ENCODE data around the gene UFC1.

Gene UFC1

DNA sequence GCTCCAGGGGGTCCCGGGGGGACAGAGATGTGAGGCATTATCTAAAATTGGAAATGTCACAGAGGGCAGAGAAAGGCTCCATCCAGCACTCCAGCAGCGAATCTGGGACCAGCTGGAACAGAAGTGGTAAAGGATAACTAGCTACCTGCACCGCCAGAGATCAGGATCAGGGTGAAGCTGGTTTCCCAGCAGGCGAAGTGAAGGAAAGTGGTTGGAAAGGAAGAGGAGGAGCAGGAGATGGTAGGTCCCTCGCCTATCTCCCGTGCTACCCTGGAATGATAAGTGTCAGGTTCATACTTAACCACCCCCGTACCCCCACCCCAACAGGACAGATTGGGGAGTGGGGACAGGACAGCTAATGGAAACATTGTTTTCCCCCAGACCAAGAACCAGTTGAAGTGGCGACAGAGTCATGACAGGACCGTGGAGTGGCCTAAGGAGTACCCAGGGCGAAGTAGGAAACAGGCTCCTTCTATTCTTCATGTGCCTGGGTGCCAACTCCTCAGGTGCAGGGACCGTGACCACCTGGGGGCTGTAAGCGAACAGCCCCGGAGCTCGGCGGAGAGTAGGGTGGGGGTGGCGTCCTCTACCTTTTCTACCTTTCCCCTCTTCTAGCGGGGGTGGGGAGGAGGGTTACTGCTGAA is 22.8 kb downstream of the UFC1 start:
- TF ChIP-seq Cebpa-rat (IDR thresholded peaks at IDR 0.05) = no peak
- Histone ChIP-seq H3K27ac (peak overlapping the region; percentile 79 to 92 (median 83)), H3K4me3 (peak overlapping the region; percentile 78 to 92 (median 84)), H3K9ac (peak overlapping the region; percentile 81 to 94 (median 86)), H4K20me1 (peaks cover 0 to 7% (median 0%) of the 10 kb centered on the region in 11 experiments; a peak in 3 of 22 replicates), H3K27me3 (no peaks in the 10 kb centered on the region), H3K4me2 (peak overlapping the region; percentile 85 to 99 (median 98)), H3K4me1 (peaks cover 46 to 66% (median 56%) of the 10 kb centered on the region in 10 experiments), H3K36me3 (peaks cover 41 to 46% (median 45%) of the 10 kb centered on the region in 11 experiments), H3K9me3 (replicated peaks in 1 of 11) (no peaks in the 10 kb centered on the region)

DNA sequence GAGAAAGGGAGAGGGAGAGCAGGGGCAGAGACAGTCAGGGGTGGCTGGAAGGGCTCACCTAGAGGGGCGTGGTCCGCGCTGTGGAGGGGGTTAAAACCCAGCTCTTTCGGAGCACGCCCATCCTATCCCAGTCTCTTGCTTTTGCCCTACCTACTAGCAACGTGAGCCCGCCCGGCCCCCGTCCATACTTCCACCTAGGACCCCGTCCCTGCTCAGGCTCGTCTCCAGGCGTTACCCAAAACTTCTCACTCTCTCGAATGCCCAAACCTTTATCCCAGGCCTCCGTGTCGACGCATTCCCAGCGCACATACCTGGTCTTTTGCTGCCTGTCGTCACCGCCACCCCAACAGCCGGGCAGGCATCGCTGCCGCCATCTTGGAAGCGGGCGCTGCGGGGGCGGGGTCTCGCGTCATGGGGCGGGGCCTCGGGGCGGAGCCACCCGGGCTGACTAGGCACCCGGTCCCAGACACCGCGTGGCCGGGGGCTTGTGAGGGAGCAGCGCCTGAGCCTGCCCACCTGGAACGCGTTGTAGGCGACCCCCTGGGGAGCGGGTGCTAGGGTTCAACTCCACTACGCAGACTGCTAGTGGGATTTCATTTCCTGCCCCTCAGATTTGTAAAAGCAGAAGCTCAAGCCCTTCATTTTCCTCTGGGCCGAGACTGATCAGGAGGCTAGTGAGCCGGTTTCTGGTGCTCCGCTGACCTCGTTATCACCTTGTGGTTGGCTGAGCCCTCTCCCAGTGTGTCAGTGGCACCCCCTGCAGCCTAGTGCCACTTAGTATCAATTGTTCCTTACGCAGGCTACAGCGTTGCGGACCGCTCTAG is 23.5 kb downstream of the UFC1 start, which contains the start of gene B4GALT3:
Gene B4GALT3, minus strand, starts transcription at position 396 of the 824 bp plus-strand sequence. CDS start 1,447 bp downstream, outside the sequence.
- H3K4me1 ChIP-seq = peaks cover 54 to 74% (median 63%) of the 10 kb centered on the region in 10 experiments
- H3K9ac ChIP-seq = peak within 1 kb of the TSS; percentile 81 to 94 (median 86)
- H3K27ac ChIP-seq = peak within 1 kb of the TSS; percentile 79 to 92 (median 83)
- TF ChIP-seq Cebpa-rat (IDR thresholded peaks at IDR 0.05) = no peak
- H3K36me3 ChIP-seq = peaks cover 34 to 39% (median 37%) of the 10 kb centered on the region in 11 experiments
- H3K4me2 ChIP-seq = peak within 1 kb of the TSS; percentile 85 to 99 (median 98)
- no peaks in the 10 kb centered on the region for H3K27me3 ChIP-seq
- peaks cover 0 to 7% (median 0%) of the 10 kb centered on the region in 11 experiments; a peak in 2 of 22 replicates for H4K20me1 ChIP-seq
- no peaks in the 10 kb centered on the region for H3K9me3 ChIP-seq (replicated peaks in 1 of 11)
- peak within 1 kb of the TSS; percentile 78 to 92 (median 84) for H3K4me3 ChIP-seq

DNA sequence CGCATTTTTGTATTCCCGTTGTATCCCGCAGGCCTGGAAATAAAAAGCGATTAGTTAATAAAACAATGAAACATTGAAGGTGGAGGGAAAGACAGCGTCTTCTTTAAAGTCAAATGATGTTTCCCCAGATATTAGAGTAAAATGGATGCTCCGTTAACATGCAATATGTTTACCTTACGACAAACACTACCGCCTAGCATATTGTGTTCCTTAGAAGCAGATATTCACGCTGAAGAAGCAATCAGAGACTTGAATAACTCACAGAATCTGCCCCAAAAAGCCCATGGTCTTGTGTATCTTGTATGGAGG is 24.1 kb downstream of the UFC1 start:
- Histone ChIP-seq H3K36me3 (peaks cover 28 to 33% (median 32%) of the 10 kb centered on the region in 11 experiments), H3K27ac (peak overlapping the region; percentile 79 to 92 (median 83)), H3K27me3 (no peaks in the 10 kb centered on the region), H3K9me3 (replicated peaks in 1 of 11) (no peaks in the 10 kb centered on the region), H4K20me1 (peaks cover 0 to 7% (median 0%) of the 10 kb centered on the region in 11 experiments; a peak in 2 of 22 replicates), H3K4me1 (peaks cover 59 to 79% (median 69%) of the 10 kb centered on the region in 10 experiments), H3K4me2 (peak overlapping the region; percentile 85 to 99 (median 98)), H3K9ac (peak overlapping the region; percentile 81 to 94 (median 86)), H3K4me3 (peak overlapping the region; percentile 78 to 92 (median 84))
- no peak for TF ChIP-seq Cebpa-rat (IDR thresholded peaks at IDR 0.05)

DNA sequence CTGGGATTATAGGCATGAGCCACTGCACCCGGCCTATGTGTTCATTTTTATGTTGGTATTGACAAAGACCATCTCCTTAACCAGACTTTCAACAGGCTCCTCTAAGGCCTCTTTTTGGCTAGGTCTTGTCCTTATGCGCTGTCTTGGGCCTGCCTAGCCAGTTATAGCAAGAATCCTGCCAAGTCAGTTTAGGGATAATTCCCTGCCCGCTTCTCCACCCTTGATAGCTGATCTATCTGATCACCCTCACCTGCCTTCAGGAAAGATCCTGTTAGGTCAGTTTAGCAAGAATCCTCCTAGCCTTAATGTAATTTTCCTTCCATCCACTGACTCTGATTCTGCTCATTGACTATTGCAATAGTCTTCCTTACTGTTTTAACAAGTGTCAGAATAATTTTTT is 25.9 kb downstream of the UFC1 start:
- Histone ChIP-seq H4K20me1 (peaks cover 0 to 7% (median 0%) of the 10 kb centered on the region in 11 experiments; a peak in 2 of 22 replicates), H3K36me3 (peaks cover 10 to 15% (median 14%) of the 10 kb centered on the region in 11 experiments), H3K27ac (peak overlapping the region in 1 of 11 experiments; percentile 81; a peak in 2 of 22 replicates), H3K9me3 (replicated peaks in 1 of 11) (no peaks in the 10 kb centered on the region), H3K4me1 (peaks cover 77 to 90% (median 84%) of the 10 kb centered on the region in 10 experiments), H3K9ac (no peak overlapping the region), H3K4me3 (no peak overlapping the region), H3K4me2 (peak overlapping the region in 4 of 11 experiments; percentile 96 to 98 (median 98); a peak in 5 of 22 replicates), H3K27me3 (no peaks in the 10 kb centered on the region)
- no peak for TF ChIP-seq Cebpa-rat (IDR thresholded peaks at IDR 0.05)

DNA sequence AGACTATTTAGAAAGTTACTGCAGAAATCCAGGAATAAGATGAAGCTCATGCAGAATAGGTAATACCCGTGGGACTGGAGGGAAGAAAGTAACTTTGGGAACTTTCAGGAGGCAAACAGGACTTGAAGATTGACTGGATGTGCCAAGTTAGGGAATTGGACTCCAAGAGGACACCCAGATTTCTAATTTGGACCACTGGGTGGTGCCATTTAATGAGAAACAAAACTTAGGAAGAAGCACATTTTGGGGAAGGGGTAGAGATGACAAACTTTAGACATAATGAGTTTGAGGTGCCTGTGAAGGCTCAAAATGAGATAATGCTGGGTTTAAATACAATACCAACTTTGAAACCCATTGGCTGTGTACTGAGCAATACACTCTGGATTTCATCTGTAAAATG is 26.9 kb downstream of the UFC1 start:
- no peak for TF ChIP-seq Cebpa-rat (IDR thresholded peaks at IDR 0.05)

DNA sequence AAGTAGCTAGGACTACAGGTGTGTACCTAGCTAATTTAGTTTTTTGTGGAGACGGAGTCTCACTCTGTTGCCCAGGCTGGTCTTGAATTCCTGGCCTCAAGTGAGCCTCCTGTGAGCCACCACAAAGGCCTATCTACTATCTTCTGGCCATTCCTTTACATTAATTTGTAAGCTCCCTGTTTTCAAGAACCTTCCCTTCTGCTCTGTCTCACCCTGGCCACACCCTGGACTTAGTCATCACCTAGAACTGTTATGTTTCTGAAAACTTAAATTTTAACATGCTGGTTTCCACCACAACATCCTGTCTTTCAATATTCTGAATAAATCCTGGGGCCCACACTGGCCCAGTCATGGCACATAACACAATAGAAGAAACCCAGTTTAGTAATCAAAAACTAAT is 28.4 kb downstream of the UFC1 start:
- Histone ChIP-seq H3K4me1 (peaks cover 80 to 95% (median 91%) of the 10 kb centered on the region in 10 experiments), H3K36me3 (no peaks in the 10 kb centered on the region), H3K9ac (peak overlapping the region in 7 of 11 experiments; percentile 8 to 77 (median 65); a peak in 12 of 22 replicates), H3K4me2 (peak overlapping the region; percentile 31 to 95 (median 81)), H4K20me1 (no peaks in the 10 kb centered on the region), H3K27me3 (no peaks in the 10 kb centered on the region), H3K27ac (peak overlapping the region in 10 of 11 experiments; percentile 13 to 99 (median 96); a peak in 19 of 22 replicates), H3K4me3 (peak overlapping the region in 2 of 10 experiments; percentile 25 to 41; a peak in 4 of 20 replicates), H3K9me3 (replicated peaks in 1 of 11) (no peaks in the 10 kb centered on the region)
- TF ChIP-seq Cebpa-rat (IDR thresholded peaks at IDR 0.05) = no peak

More for the DNA sequence above, 26.9 kb downstream of the UFC1 start:
- Histone ChIP-seq H3K9ac (peak overlapping the region in 1 of 11 experiments; percentile 65; a peak in 2 of 22 replicates), H3K4me3 (no peak overlapping the region), H3K27me3 (no peaks in the 10 kb centered on the region), H3K9me3 (replicated peaks in 1 of 11) (no peaks in the 10 kb centered on the region), H3K36me3 (peaks cover under 1 to 6% (median 4%) of the 10 kb centered on the region in 11 experiments; a peak in 19 of 22 replicates), H4K20me1 (peaks cover 0 to 7% (median 0%) of the 10 kb centered on the region in 11 experiments; a peak in 1 of 22 replicates), H3K4me1 (peaks cover 78 to 92% (median 88%) of the 10 kb centered on the region in 10 experiments), H3K27ac (peak overlapping the region in 5 of 11 experiments; percentile 65 to 99 (median 96); a peak in 8 of 22 replicates), H3K4me2 (peak overlapping the region in 5 of 11 experiments; percentile 31 to 95 (median 81); a peak in 8 of 22 replicates)

DNA sequence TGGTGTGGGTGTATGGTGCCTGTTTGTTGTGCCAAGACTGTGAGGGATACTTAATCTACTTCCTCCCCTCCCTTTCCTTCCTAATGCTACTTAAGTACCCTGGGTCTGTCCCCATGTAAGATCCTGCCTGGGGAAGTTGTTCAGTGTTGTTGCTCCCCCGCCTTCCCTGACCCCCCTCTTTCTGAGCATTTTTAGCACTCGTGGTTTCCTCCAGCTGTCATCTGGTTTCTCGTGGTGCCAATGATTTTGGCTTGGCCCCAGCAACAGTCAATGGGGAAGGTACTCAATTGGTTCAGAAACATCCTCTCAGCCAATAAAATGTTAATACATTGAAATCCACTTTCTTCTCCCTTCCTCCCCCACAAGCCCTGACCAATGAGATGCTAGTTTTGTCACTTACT is 31.5 kb downstream of the UFC1 start:
- no peaks in the 10 kb centered on the region for H3K27me3 ChIP-seq
- H3K9ac ChIP-seq = peak overlapping the region; percentile 68 to 85 (median 80); a peak in 21 of 22 replicates
- no peaks in the 10 kb centered on the region for H3K36me3 ChIP-seq
- no peaks in the 10 kb centered on the region for H3K9me3 ChIP-seq (replicated peaks in 1 of 11)
- H4K20me1 ChIP-seq = no peaks in the 10 kb centered on the region
- peak overlapping the region in 4 of 10 experiments; percentile 8 to 52 (median 24); a peak in 6 of 20 replicates for H3K4me3 ChIP-seq
- H3K4me1 ChIP-seq = peaks cover 71 to 97% (median 83%) of the 10 kb centered on the region in 10 experiments
- no peak for TF ChIP-seq Cebpa-rat (IDR thresholded peaks at IDR 0.05)
- H3K27ac ChIP-seq = peak overlapping the region; percentile 78 to 99 (median 96)
- peak overlapping the region; percentile 64 to 95 (median 83) for H3K4me2 ChIP-seq

DNA sequence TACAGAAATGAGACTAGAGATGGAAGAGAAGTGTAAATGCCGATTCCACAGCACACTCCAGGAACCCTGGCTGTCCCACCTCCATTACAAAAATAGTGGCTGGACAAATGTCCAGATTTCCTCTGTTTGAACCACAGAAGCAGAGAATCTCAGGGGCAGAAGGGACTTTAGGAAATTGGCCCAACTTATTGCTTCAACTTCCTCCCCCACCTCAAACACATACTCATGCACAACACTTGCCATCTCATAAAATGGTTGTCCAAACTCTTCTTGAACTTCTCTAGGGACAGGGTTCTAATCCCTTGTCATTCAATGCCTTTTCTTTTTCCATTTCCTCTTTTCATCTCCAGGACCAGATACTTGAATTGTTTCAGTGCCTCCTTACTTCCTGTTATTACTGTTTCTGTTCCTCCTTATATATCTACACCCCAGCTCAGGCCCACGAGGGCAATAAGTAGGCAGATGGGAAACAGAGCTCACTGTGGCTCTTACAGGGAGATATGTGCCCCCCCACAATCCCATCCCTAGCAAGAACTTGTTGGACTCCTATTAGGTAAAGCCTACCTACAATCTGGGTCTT is 32.0 kb downstream of the UFC1 start:
- H4K20me1 ChIP-seq = no peaks in the 10 kb centered on the region
- no peaks in the 10 kb centered on the region for H3K27me3 ChIP-seq
- H3K36me3 ChIP-seq = no peaks in the 10 kb centered on the region
- peak overlapping the region; percentile 64 to 95 (median 83) for H3K4me2 ChIP-seq
- H3K9me3 ChIP-seq (replicated peaks in 1 of 11) = no peaks in the 10 kb centered on the region
- peaks cover 71 to 96% (median 79%) of the 10 kb centered on the region in 10 experiments for H3K4me1 ChIP-seq
- no peak for TF ChIP-seq Cebpa-rat (IDR thresholded peaks at IDR 0.05)
- peak overlapping the region in 5 of 10 experiments; percentile 8 to 52 (median 36); a peak in 10 of 20 replicates for H3K4me3 ChIP-seq
- H3K9ac ChIP-seq = peak overlapping the region; percentile 68 to 85 (median 80)
- peak overlapping the region; percentile 78 to 99 (median 96) for H3K27ac ChIP-seq
